GM19463 (cell line): ENCODE data around the gene SNAI1.
"Not testable (repeated sequence)": the region's sequence is repeated elsewhere in the genome, so short reads cannot be mapped to it uniquely, and the experiment has no call there.

ENCODE experiments used
- ATAC-seq: cut with Tn5 transposase; IDR thresholded peaks from one replicate; pipeline ENCODE4 v1.9.1; 2021; ENCODE audit warnings: mild to moderate bottlenecking, moderate library complexity; ENCODE audit not compliant: unreplicated experiment

SNAI1 gene

GRCh38 chr20:49961413-49961812, 21.4 kb upstream of the SNAI1 start:
- no peak for ATAC-seq

GRCh38 chr20:49964964-49965780, 17.6 kb upstream of the SNAI1 start:
- ATAC-seq, result no peak

- ATAC-seq, result no peak
These were observed 16.9 kb upstream of the SNAI1 start for GRCh38 chr20:49965781-49966305.

GRCh38 chr20:49966861-49967260, 15.9 kb upstream of the SNAI1 start:
- no peak for ATAC-seq

- no peak for ATAC-seq
These were observed 13.5 kb upstream of the SNAI1 start for GRCh38 chr20:49969234-49969633.

- no peak for ATAC-seq
These were observed 12.8 kb upstream of the SNAI1 start for GRCh38 chr20:49969946-49970345.

GRCh38 chr20:49970498-49970897, 12.3 kb upstream of the SNAI1 start:
- ATAC-seq, result no peak

GRCh38 chr20:49973981-49974380, 8.8 kb upstream of the SNAI1 start:
- ATAC-seq, result no peak

GRCh38 chr20:49976542-49976941, 6.2 kb upstream of the SNAI1 start:
- no peak for ATAC-seq

- not testable (repeated sequence) for ATAC-seq
These were observed 5.0 kb upstream of the SNAI1 start for GRCh38 chr20:49977740-49978139.

- no peak for ATAC-seq
These were observed 4.1 kb upstream of the SNAI1 start for GRCh38 chr20:49978685-49979029.

- ATAC-seq, result no peak
These were observed 3.5 kb upstream of the SNAI1 start for GRCh38 chr20:49979030-49979832.

- no peak for ATAC-seq
These were observed 2.4 kb upstream of the SNAI1 start for GRCh38 chr20:49980140-49981008.

- no peak for ATAC-seq
These were observed 1.3 kb upstream of the SNAI1 start for GRCh38 chr20:49981218-49982071.

- ATAC-seq, result no peak
These were observed 771 bp upstream of the SNAI1 start for GRCh38 chr20:49982072-49982345.

GRCh38 chr20:49983123-49983847, 505 bp downstream of the SNAI1 start:
- no peak for ATAC-seq

- no peak for ATAC-seq
These were observed 1.1 kb downstream of the SNAI1 start for GRCh38 chr20:49983848-49984408.

GRCh38 chr20:49984426-49985153, 1.8 kb downstream of the SNAI1 start:
- ATAC-seq, result no peak

GRCh38 chr20:49985157-49985556, 2.4 kb downstream of the SNAI1 start:
- ATAC-seq, result no peak
